Measurements from ENCODE around the gene MICALL2.

MICALL2 gene

GRCh38 chr7:1433128-1433920 is 25.9 kb downstream of the MICALL2 start:
- no peak for DNase-seq (ENCODE audit: low read depth)

- peak; percentile 57 for DNase-seq (ENCODE audit: low read depth)
These were observed 26.7 kb downstream of the MICALL2 start for GRCh38 chr7:1432411-1433082.

GRCh38 chr7:1431634-1432380 is 27.5 kb downstream of the MICALL2 start:
- DNase-seq (ENCODE audit: low read depth) = no peak

- DNase-seq (ENCODE audit: low read depth) = no peak
These were observed 28.0 kb downstream of the MICALL2 start for GRCh38 chr7:1431226-1431625.

GRCh38 chr7:1430056-1430845 is 29.0 kb downstream of the MICALL2 start:
- no peak for DNase-seq (ENCODE audit: low read depth)

- no peak for DNase-seq (ENCODE audit: low read depth)
These were observed 30.2 kb downstream of the MICALL2 start for GRCh38 chr7:1428941-1429501.

- DNase-seq (ENCODE audit: low read depth) = no peak
These were observed 32.1 kb downstream of the MICALL2 start for GRCh38 chr7:1427064-1427657.

GRCh38 chr7:1426474-1426873 is 32.8 kb downstream of the MICALL2 start:
- DNase-seq (ENCODE audit: low read depth) = no peak

- DNase-seq (ENCODE audit: low read depth) = peak; percentile 30
These were observed 33.8 kb downstream of the MICALL2 start for GRCh38 chr7:1425292-1426136.

- DNase-seq (ENCODE audit: low read depth) = no peak
These were observed 35.2 kb downstream of the MICALL2 start for GRCh38 chr7:1424041-1424440.

- DNase-seq (ENCODE audit: low read depth) = no peak
These were observed 35.9 kb downstream of the MICALL2 start for GRCh38 chr7:1423264-1423811.

GRCh38 chr7:1422512-1423263 is 36.6 kb downstream of the MICALL2 start:
- no peak for DNase-seq (ENCODE audit: low read depth)

- DNase-seq (ENCODE audit: low read depth) = no peak
These were observed 37.3 kb downstream of the MICALL2 start for GRCh38 chr7:1421946-1422345.

- DNase-seq (ENCODE audit: low read depth) = no peak
These were observed 38.1 kb downstream of the MICALL2 start for GRCh38 chr7:1421020-1421790.

GRCh38 chr7:1419688-1420087 is 39.6 kb downstream of the MICALL2 start:
- no peak for DNase-seq (ENCODE audit: low read depth)

GRCh38 chr7:1419310-1419634 is 40.0 kb downstream of the MICALL2 start:
- DNase-seq (ENCODE audit: low read depth) = no peak

- peak; percentile 16 for DNase-seq (ENCODE audit: low read depth)
These were observed 40.6 kb downstream of the MICALL2 start for GRCh38 chr7:1418505-1419309.

Data from EH (cell line).